Stimulated activated CD4-positive, alpha-beta T cell treated with anti-CD3 and anti-CD28 coated beads, Interleukin-12 subunit alpha, Interleukin-12 subunit beta, amount 100 ng/mL, for 4 hours (primary cell): ENCODE measurements around the gene ADAMTSL3.

Source experiments
- DNase-seq: peaks from one replicate; pipeline ENCODE4 v3.0.0-alpha.2; 2020

ADAMTSL3 gene

DNA sequence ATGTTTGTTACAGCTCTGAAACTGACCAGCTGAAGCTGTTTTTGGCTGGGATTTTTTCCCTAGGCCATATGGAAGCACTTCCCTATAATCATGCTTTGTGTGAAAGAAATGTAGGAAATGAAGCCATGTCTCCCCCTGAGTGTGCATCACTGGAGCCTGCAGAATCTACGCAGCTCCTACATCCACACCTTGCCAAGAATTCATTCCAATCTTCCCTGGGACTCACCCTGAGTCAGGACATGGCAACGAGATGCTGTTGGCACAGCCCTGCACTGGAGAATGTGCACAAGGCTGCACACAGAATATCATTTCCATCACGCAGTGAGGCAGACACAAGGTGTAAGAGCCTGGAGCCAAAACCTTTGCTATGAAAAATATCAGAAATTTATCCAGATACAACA lies 189.5 kb downstream of the ADAMTSL3 start:
- no peak for DNase-seq

DNA sequence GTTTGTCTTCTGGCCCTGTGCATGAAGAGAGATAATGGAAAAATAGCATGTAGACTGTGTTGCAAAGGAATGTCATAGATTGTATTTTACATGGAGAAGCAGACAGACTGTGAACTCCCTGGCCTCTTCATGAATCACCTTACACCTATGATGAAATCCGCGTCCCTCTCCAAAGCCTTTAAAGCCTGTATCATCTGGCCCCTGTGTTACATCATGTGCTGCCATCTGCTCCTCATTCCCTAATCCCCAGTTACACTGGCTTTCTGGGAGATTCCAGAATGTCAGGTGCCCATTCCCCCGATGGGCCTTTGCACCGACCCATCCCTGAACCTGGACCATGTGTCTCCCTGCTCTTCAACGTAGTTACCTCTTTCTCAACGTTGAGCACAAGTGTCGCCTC lies 190.8 kb downstream of the ADAMTSL3 start:
- no peak for DNase-seq

DNA sequence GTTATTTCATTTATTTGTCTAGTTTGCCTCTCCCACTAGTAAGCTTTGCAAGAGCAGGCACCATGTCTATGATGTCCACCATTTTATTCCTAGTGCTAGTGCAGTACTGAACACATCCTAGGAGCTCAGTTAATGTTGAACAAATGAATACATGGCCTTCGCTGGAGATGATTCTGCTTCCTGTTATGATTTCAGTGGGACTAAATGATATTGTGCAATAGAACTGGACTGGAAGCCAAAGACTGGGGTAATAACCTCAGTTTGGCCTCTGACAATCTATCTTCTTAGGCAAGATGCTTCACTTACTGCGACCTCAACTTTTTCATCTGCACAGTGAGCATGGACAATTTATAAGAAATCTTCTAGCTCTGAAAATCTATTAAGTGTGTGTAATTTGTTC lies 191.3 kb downstream of the ADAMTSL3 start:
- no peak for DNase-seq

DNA sequence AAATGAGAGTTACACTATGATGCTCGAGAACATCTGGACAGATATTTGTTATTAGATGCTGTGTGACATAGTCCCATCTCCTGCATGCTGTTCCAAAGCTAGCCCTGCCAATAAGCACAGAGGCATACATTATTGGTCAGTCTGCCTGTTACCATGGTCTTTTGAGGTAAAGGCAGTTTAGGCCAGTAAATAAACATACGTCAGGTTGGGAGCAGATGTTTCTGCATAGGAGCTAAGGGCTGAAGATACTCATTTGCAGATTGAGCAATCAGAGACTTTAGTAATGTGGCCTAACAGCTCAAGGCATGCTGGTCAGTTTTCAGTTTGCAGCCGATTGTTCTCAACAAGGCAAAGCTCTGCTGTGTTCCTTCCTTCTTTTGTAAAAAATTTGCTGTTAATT lies 192.9 kb downstream of the ADAMTSL3 start:
- DNase-seq: no peak

DNA sequence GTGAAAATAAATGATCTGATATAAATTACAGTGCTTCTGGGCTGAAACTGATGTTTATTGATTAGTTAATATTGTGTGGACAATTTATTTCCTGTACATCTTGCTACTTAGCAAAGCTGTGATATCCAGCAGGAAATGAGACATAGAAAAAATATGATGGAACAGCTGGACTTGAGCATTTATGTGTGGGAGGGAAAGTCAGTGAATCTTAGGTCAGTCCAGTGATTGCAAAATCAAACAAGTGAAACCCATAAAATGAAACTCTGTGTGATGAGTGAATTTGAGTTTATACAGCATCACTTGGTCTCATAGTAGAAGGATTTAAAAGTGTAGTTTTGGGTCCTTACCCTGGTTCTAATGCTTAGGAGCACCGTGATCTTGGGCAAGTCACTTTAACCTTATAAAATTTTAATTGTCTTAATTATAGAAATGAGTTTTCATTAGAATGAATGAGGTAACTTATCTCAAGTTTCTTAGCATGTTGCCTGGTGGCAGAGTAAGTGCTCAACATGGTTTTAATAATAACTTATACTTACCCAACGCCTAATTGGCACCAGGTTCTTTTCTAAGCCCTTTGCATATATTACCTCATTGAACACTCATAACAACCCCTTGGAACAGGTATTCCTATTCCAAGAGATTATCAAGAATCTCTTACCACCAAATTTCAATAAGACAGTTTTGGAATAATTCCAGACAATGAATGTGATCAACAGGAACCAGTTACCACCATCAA lies 194.6 kb downstream of the ADAMTSL3 start:
- no peak for DNase-seq

DNA sequence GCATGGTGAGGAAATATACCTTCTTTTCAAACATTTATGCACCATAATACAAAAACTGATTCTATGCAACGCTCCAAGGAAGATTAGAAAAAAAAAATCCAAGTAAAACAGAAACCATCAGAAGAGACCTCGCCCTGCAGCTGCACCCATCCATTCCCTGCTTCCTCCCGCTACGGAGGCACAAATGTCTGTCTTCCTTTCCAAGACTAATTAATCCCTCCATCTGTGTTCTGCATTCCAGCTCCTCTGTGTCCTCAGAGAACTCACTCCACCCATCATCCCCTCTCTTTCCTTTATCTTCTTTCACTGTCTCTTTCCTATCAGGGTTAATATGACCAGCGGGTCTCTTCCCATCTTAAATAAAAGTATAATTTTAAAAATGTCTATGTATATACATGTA lies 196.1 kb downstream of the ADAMTSL3 start:
- DNase-seq: no peak

DNA sequence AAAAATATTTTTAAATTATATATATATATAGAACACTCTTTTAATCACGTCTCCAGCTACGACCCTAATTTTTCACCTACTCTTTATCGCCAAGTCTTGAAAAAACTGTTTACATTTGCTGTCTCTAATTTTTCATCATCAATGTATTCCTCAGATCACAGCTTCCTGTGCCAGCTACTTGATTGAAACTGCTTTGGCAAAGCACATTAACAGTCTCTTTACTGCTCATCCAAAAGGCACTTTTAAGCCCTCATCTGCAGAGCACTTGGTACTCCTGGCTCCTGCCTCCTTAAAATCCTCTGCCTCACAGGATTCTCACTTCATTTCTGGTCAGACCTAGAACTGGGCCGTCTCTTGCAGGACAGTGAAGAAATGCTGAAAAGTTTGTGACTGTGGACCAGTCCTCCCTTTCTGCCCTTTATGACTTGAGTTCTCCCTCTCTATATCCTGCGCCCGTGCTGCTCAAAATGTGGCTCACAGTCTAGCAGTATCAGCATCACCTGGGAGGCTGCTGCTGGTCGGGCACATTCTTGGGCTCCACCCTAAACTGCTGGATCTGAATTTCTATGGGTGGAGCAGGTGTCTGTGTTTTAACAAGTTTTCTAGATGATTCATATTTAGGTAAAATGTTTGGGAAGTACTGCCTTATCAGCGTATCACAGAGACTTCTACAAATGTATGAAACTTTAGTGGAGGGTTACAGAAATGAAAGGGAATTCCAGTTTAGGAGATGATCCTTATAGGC lies 196.8 kb downstream of the ADAMTSL3 start:
- DNase-seq: no peak

DNA sequence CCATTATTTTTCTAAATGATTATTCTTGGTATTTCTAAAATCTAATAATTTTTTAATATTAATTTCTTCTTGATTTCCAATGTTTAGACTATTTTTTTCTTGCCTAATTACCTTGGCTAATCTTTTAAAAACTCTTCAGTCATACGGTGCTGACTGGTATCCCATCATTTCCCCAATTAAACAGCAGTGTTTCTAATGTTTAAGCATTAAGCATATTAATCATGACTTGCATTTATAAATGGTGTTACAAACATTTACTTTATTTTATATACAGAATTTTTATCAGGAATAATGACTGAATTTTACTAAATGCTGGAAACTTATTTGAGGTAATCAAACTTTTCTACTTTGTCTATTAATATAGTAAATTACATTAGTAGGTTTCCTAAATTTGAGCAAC lies 199.3 kb downstream of the ADAMTSL3 start:
- DNase-seq: no peak

DNA sequence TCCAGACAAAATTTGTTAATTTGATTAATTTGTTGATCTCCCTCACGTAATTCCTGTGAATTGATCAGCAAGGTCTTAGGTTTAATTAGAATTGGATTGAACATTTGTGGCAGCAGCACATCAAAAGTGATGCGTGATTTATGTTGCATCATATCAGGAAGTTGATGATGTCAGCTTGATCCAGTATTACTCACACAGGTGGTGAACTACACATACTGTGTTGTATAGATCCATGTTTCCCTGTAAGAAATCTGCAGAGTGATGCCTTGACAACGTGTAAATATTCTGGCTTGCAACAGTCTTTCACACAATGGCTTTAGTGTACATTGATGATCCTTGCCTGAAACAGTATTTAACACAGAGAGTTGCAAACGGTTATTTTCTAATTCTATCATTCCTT lies 200.4 kb downstream of the ADAMTSL3 start:
- no peak for DNase-seq

DNA sequence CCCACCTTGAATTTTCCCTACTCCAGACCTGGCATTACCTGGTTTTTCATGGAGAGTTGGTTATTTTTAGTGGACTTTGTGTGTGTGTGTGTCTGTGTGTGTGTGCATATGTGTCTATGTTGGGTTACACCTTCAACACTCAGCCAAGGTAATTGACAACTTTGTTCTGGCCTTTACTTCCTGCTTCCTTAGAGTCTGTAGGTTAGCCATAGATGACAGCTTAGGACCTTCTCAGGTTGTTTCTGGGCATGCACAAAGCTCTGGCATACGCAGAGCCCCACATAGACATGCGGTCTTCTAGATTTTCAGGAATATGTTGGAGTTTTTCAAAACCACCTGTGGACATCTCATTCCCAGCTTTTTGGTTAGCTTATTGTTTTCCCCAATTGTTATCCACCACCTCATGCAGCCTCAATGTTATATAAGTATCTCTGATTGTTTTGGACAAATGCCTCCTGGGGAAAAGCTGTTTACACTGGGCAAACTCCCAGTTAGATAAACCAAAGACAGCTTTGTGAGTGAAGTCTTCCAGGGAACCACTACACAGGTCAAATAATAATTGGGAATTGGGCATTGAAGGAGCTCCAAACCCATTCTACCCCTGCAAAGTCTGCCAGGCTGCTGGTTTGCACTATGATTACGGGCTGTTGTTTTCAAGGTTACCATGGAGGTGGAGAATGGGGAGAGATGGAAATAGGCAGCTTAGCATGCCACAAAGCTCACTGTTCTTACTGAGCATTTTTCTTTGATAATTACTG lies 201.2 kb downstream of the ADAMTSL3 start:
- DNase-seq: no peak

DNA sequence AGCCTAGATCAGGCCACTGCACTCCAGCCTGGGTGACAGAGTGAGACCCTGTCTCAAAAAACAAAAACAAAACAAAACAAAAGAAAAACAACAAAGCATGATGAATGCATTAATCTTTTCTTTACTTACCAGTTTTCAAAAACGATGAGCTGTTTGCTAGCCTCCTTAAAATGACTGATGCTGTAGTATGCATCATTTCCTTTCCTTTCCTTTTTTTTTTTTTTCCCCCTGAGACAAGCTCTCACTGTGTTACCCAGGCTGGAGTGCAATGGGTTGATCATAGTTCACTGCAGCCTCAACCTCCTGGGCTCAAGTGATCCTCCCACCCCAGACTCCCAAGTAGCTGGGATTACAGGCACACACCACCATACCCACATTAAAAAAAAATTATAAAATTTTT lies 202.0 kb downstream of the ADAMTSL3 start:
- no peak for DNase-seq

DNA sequence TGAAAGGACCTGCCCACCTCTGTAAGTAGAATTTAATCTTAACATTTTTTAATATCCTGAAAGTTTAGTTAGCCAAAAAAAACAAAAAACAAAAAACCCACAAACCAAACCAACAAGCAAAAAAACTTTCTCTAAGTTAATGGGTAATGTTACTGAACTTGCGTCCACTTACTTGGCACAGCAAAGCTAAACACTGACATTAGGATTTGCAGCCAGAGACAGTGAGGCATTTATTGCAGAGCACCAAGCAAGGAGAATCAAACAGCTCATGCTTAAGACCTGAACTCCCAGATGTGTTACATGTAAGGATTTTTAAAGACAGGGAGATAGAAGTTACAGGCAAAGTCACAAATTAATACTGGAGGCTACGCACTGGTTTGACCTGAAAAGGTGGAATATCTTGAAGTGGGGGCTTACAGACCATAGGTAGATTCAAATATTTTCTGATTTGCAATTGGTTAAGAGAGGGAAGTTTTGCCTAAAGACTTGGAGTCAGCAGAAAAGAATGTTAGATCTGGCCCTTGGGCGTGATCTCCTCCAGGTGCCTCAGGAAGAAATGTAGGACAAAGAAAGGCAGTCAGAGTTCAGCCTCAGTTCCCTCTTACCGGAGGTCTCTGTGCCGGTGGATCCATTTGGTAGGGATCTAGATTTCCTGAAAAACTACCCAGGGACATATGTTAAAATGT lies 205.0 kb downstream of the ADAMTSL3 start:
- no peak for DNase-seq

DNA sequence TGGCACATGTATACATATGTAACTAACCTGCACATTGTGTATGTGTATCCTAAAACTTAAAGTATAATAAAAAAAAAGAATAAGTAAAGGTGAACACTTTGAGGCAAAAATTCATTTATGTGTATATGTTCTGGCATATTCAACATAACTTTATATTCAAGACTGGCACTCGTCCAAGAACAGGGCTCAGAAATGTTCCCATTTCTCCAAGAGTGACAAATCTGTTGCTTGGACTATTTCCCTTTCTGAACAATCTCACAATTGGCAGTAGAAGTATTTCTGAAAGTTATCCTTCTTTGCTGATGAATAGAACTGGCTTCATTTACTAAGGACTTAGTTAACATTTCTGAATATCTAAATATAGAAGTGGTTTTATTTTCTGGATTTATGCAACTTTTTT lies 212.8 kb downstream of the ADAMTSL3 start:
- no peak for DNase-seq

DNA sequence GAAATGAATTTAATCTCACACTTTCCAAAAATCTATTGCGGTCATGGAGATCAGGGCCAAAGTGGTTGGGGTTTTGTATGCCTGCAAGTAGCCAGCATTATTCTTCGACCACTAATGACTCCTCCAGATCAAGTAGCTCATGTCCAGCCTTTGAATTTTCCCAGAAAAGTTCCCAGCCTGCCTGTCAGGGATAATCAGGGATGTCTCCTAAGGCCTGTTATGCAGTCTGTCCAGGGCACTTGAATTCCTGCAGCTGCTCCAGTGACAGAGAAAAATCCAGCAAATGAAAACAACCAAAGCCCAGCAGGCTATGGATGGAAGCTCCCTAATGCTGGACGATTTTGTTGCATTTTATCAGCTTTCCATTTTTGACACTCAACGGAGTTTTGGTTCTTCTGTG lies 215.4 kb downstream of the ADAMTSL3 start:
- DNase-seq: no peak

DNA sequence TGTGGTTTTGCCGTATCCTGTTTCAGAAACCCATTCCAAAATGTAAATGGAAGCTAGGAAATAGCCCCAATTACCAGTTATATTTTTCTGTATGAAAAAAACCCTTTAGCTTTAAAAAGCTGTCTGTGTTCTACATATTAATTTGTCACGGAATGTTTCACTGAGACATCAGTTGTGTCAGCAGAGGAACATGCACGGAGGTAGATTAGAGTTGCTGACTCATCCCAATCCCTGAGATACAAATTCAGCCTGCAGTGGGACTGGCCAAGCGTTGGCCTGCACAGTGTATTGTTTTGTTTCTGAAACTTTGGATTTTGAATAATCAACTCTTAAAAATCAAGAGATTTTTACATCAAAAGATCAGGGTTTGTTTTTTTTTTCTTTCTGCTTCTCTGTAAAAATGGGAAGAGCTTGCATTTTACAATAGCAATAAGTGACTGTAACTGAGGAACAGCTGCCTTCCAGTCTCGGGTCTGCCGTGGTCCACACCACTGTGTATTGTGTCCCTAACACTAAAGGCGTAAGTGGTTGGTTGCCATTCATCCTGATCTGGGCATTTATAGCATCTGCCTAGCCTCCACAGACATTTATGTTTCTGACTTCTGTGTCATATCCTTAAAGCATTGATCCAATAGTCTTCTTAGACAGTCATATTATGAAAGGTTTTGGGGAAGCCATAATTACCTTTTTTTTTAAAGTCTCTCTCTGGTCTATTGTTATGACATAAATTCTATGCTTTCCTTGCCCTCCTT lies 218.1 kb downstream of the ADAMTSL3 start:
- no peak for DNase-seq

DNA sequence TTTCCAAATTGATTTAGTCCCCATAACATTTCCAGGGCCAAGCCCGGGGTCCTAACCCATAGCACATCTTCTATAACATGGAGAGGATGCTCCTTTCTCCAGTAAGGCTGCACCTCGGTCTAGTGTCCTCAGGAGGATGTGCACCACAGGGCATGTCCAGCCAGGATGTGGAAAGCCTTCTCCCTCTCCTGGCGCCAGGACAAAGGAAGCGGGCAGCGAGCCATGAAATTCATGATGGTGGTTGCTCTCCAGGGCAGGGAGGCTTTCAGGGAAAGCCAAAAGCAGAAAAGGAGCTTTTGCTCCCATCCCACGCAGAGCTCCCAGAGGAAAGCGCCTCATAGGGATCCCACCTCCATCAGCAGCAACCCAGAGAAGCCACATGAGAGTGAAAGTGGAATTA lies 220.0 kb downstream of the ADAMTSL3 start:
- no peak for DNase-seq

DNA sequence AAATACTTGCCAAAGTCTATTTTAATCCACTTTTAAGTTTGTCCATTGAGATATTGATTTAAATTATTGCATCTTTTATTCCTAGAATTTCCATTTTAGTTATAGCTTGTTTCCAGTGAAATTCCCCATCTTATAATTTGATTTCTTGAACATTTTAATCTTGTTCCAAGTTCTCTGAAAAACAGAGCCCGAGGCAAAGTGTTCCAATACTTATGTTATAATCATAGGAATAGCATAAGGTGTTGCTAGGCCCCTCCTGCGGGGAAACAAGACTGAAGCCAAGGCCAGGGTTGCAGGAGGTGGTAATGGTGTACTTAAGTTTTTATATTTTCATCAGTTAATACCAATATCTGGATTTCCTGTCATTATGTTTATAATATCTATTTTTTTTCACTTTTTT lies 226.6 kb downstream of the ADAMTSL3 start:
- no peak for DNase-seq

DNA sequence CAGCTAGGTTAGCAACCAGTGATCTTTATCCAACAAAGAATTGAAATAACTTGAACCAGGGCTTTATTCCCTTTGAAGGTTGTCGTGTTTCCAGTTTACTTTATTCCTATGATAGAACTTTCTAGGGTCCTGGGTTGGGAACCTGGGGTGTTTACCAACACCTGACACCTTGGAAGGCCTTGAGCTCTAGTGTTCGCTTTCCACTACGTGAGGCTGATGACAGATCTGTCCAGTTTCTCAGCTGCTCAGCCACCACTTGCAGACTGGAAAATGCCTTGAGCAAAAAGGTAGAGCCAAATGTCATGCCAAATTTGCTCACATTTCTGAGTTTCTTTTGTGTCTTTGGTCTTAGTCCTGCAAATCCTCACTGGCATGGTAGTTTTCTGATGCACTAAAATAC lies 227.2 kb downstream of the ADAMTSL3 start:
- DNase-seq: no peak

DNA sequence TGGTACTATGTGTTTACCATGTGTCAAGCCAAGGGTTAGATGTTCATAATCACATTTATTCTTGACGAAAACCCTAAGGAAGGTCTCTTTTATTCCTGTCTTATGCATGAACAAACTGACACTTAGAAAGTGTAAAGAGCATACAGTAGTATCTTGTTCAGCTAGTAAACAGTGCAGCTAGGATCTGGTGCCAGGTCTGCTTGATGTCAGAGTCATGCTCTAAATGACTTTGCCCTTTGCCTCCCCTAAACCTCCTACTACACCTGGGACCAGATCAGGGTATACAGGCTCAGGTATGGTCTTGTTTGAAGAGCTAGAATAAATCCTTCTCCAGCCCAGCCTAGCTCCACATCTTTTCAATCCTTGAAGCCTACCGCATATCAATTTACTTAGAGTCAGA lies 232.4 kb downstream of the ADAMTSL3 start:
- no peak for DNase-seq

DNA sequence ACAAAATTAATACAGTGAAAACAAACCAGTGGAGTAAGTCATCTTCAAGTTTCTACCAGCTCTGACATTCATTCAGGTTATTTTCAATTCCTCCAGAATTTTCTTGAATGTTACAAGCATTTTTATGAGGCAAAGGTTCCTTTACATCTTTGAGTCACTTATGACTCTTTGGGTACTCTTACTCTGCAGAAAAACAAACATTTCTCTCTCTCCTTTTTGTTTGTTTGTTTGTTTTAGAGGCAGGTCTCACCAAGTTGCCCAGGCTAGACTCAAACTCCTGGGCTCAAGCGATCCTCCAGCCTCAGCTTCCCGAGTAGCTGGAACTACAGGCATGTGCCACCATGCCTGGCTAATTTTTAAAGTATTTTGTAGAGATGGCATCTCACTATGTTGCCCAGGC lies 233.5 kb downstream of the ADAMTSL3 start:
- DNase-seq: no peak

DNA sequence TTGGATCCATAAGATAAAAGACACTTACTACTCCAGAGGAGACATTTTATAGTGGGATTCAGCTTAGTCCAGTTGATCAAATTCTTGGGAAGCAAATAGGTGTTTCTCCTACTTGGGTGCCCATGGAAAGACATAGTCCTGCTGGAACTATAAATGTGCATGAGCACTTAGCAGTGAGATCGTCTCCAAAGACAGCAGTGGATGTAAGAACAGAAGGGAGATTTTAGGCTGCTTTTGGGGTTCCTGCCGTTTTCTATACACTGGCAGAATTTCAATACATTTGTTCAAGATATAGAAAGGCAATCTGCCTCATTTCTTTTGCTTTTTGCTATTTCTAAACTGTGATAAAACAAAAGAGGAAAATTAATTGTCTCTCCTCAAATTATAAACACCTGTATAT lies 234.0 kb downstream of the ADAMTSL3 start:
- no peak for DNase-seq

DNA sequence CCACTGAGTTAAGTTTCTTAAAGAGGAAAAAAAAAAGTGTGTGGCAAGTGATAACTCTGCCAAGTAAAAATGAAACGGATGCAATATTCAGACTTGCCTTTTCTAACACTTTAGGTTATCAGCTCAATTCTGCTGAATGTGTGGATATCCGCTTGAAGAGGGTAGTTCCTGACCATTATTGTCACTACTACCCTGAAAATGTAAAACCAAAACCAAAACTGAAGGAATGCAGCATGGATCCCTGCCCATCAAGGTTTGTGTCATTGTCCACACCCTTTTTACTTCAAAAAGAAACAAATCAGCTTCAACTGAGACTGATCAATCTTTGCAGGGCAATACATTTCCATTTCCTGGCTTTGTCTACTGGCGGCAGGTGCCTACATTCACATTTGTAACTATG lies 236.1 kb downstream of the ADAMTSL3 start:
- DNase-seq: no peak

DNA sequence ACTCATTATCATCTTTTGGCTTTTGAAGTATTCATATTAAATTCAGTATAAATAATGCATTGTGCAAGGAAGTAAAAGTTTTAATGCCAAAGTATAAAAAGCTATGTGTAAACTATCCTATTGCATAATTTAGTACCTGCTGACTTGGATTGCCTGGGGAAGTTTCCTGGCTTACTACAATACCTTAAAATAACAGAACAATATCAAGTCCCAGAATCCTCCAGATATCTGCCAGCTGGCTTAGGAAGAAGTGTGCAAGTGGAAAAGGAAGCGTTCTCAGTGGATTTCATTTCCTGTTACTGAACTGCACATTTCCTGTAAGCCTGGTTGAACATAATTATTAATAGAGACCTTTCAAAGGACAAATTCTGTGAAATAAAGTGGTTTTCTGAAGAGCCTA lies 236.7 kb downstream of the ADAMTSL3 start:
- no peak for DNase-seq
